ENCODE results near the gene UGGT2. TPM values are rescaled to one million over a fixed set of nuclear protein-coding genes. Genes with fewer than 3 reads are reported as not detected.

The UGGT2 gene
- total and polyA plus RNA-seq, 2 donors (not counting 1 experiment from before 2014, with no cell fraction given) = 0.39 to 6.7 TPM

- TF ChIP-seq CTCF (IDR thresholded peaks at IDR 0.05) (no peak), EZH2 (IDR thresholded peaks at IDR 0.05; ENCODE audit: borderline replicate concordance, insufficient read depth, low read depth, low read length, poor library complexity, severe bottlenecking) (no peak)
- H3K27ac ChIP-seq (ENCODE audit: low read length in 2 of 2) = no peak overlapping the region
- H3K27me3 ChIP-seq (replicated peaks in 1 of 4; ENCODE audit: control extremely low read depth in 1 of 4, control insufficient read depth in 3 of 4, insufficient read depth in 4 of 4, low read length in 3 of 4) = no peaks in the 10 kb centered on the region
- Mint-ChIP-seq H3K9me3 (ENCODE audit: insufficient read depth) (no peaks in the 10 kb centered on the region), H3K4me3 (no peak overlapping the region), H3K4me1 (no peaks in the 10 kb centered on the region), H3K27ac (no peak overlapping the region), H3K27me3 (no peaks in the 10 kb centered on the region)
- no peak overlapping the region for H3K9ac ChIP-seq (ENCODE audit: low read length)
- ChIA-PET CTCF (no interaction called here), POLR2A (no interaction called here)
- intact Hi-C loops (cut with micrococcal nuclease) = no loop called here
- peaks cover 0 to under 1% (median 0%) of the 10 kb centered on the region in 3 donors for H3K9me3 ChIP-seq (ENCODE audit: control extremely low read depth in 1 of 3, control insufficient read depth in 2 of 3, insufficient read depth in 1 of 3, low read length in 2 of 3)
- H4K20me1 ChIP-seq (ENCODE audit: control insufficient read depth, insufficient read depth, low read length, poor library complexity, severe bottlenecking) = no peaks in the 10 kb centered on the region
- no peak for DNase-seq
- no peak overlapping the region for H3K4me3 ChIP-seq (ENCODE audit: control extremely low read depth in 1 of 5, extremely low read depth in 1 of 5, insufficient read depth in 1 of 5, low read depth in 2 of 5, low read length in 4 of 5)
- no peaks in the 10 kb centered on the region for H3K36me3 ChIP-seq (replicated peaks in 1 of 2; ENCODE audit: control extremely low read depth in 1 of 2, control insufficient read depth in 1 of 2, extremely low read depth in 1 of 2, insufficient read depth in 2 of 2, low read length in 1 of 2)
- no peaks in the 10 kb centered on the region for H3K4me1 ChIP-seq (ENCODE audit: control insufficient read depth in 2 of 2, insufficient read depth in 2 of 2, low read length in 2 of 2)
- H3K79me2 ChIP-seq (ENCODE audit: control insufficient read depth, insufficient read depth, low read length) = no peaks in the 10 kb centered on the region
- no peak overlapping the region for H2AFZ ChIP-seq (ENCODE audit: insufficient read depth, low read depth, low read length, poor library complexity, severe bottlenecking)
- no CpG with 5 or more reads among the region's 2 CpGs for WGBS (ENCODE audit: insufficient coverage)
- no peak for ATAC-seq (ENCODE audit: low read depth)
- no peak overlapping the region for H3K4me2 ChIP-seq (replicated peaks; ENCODE audit: low read depth, low read length, poor library complexity, severe bottlenecking)
Measured at GRCh38 chr13:95921485-95921884, 131.7 kb downstream of the UGGT2 start.

GRCh38 chr13:95920485-95920884 is 132.7 kb downstream of the UGGT2 start:
- no peak overlapping the region for H3K9ac ChIP-seq (ENCODE audit: low read length)
- WGBS (ENCODE audit: insufficient coverage) = 100% methylated on average over 1 of the region's 4 CpGs
- no peak overlapping the region for H3K4me2 ChIP-seq (replicated peaks; ENCODE audit: low read depth, low read length, poor library complexity, severe bottlenecking)
- H3K27me3 ChIP-seq (replicated peaks in 1 of 4; ENCODE audit: control extremely low read depth in 1 of 4, control insufficient read depth in 3 of 4, insufficient read depth in 4 of 4, low read length in 3 of 4) = no peaks in the 10 kb centered on the region
- no peaks in the 10 kb centered on the region for H3K4me1 ChIP-seq (ENCODE audit: control insufficient read depth in 2 of 2, insufficient read depth in 2 of 2, low read length in 2 of 2)
- H3K27ac ChIP-seq (ENCODE audit: low read length in 2 of 2) = no peak overlapping the region
- no peak for ATAC-seq (ENCODE audit: low read depth)
- intact Hi-C loops (cut with micrococcal nuclease) = no loop called here
- H2AFZ ChIP-seq (ENCODE audit: insufficient read depth, low read depth, low read length, poor library complexity, severe bottlenecking) = no peak overlapping the region
- H3K9me3 ChIP-seq (ENCODE audit: control extremely low read depth in 1 of 3, control insufficient read depth in 2 of 3, insufficient read depth in 1 of 3, low read length in 2 of 3) = no peaks in the 10 kb centered on the region
- no peaks in the 10 kb centered on the region for H4K20me1 ChIP-seq (ENCODE audit: control insufficient read depth, insufficient read depth, low read length, poor library complexity, severe bottlenecking)
- no peak overlapping the region for H3K27ac Mint-ChIP-seq
- TF ChIP-seq CTCF (IDR thresholded peaks at IDR 0.05) (no peak), EZH2 (IDR thresholded peaks at IDR 0.05; ENCODE audit: borderline replicate concordance, insufficient read depth, low read depth, low read length, poor library complexity, severe bottlenecking) (no peak)
- no peaks in the 10 kb centered on the region for H3K27me3 Mint-ChIP-seq
- DNase-seq = no peak
- H3K79me2 ChIP-seq (ENCODE audit: control insufficient read depth, insufficient read depth, low read length) = no peaks in the 10 kb centered on the region
- no peak overlapping the region for H3K4me3 ChIP-seq (ENCODE audit: control extremely low read depth in 1 of 5, extremely low read depth in 1 of 5, insufficient read depth in 1 of 5, low read depth in 2 of 5, low read length in 4 of 5)
- no peaks in the 10 kb centered on the region for H3K9me3 Mint-ChIP-seq (ENCODE audit: insufficient read depth)
- ChIA-PET POLR2A (no interaction called here), CTCF (no interaction called here)
- no peak overlapping the region for H3K4me3 Mint-ChIP-seq
- no peaks in the 10 kb centered on the region for H3K4me1 Mint-ChIP-seq
- H3K36me3 ChIP-seq (replicated peaks in 1 of 2; ENCODE audit: control extremely low read depth in 1 of 2, control insufficient read depth in 1 of 2, extremely low read depth in 1 of 2, insufficient read depth in 2 of 2, low read length in 1 of 2) = no peaks in the 10 kb centered on the region
